HepG2 (cell line): ENCODE data around the gene METTL22. TPM values are rescaled to one million over a fixed set of nuclear protein-coding genes. Genes with fewer than 3 reads are reported as not detected.

Experiments used
- AKNA ChIP-seq: sonication (generic); formaldehyde crosslinking; IDR thresholded peaks from 2 replicates; pipeline ENCODE4 v1.4.0; 2020; ENCODE audit warnings: missing genetic modification reagents, borderline replicate concordance
- HOMEZ ChIP-seq: IDR thresholded peaks from 2 replicates; pipeline ENCODE4 v1.6.1; 2016; ENCODE audit warnings: low read depth
- KLF6 ChIP-seq: IDR thresholded peaks from 2 replicates; pipeline ENCODE4 v1.8.0; 2016; ENCODE audit warnings: missing biosample characterization, missing genetic modification reagents
- MAFK ChIP-seq, 2 experiments: IDR thresholded peaks in 1 of 2; conservative IDR thresholded peaks in 1 of 2; 2 replicates each; pipeline ENCODE4 v1.6.1; 2011; ENCODE audit warnings: improper control_type of control experiment in 2 of 2, low read length in 2 of 2
- NFKBIZ ChIP-seq: IDR thresholded peaks from 2 replicates; pipeline ENCODE4 v1.6.1; 2018; ENCODE audit warnings: missing genetic modification reagents, missing compliant biosample characterization
- PPARG ChIP-seq: conservative IDR thresholded peaks from 2 replicates; pipeline ENCODE4 v1.6.1; 2016; ENCODE audit warnings: missing biosample characterization, missing genetic modification reagents
- RBFOX2 ChIP-seq: fragments of 200-400 bp; formaldehyde crosslinking; IDR thresholded peaks from 2 replicates; pipeline ENCODE4 v1.6.1; 2017; ENCODE audit warnings: low read depth, mild to moderate bottlenecking, low read length
- RBM22 ChIP-seq: fragments of 200-400 bp; formaldehyde crosslinking; optimal IDR thresholded peaks from 2 replicates; pipeline ENCODE3; 2017; ENCODE audit warnings: mild to moderate bottlenecking, low read length, moderate library complexity
- RCOR2 ChIP-seq: IDR thresholded peaks from 2 replicates; pipeline ENCODE4 v1.6.1; 2016; ENCODE audit warnings: missing biosample characterization, missing genetic modification reagents
- SP5 ChIP-seq: IDR thresholded peaks from 2 replicates; pipeline ENCODE4 v1.6.1; 2016; ENCODE audit warnings: low read depth, borderline replicate concordance
- U2AF2 ChIP-seq: fragments of 200-400 bp; formaldehyde crosslinking; IDR thresholded peaks from 2 replicates; pipeline ENCODE4 v1.6.1; 2017; ENCODE audit warnings: low read depth, mild to moderate bottlenecking, low read length
- ZBTB25 ChIP-seq: IDR thresholded peaks from 2 replicates; pipeline ENCODE4 v1.6.1; 2018; ENCODE audit warnings: missing genetic modification reagents
- ZBTB39 ChIP-seq: sonication (generic); formaldehyde crosslinking; IDR thresholded peaks from 2 replicates; pipeline ENCODE4 v1.5.0; 2020; ENCODE audit warnings: missing genetic modification reagents
- ZNF20 ChIP-seq: sonication (generic); formaldehyde crosslinking; IDR thresholded peaks from 2 replicates; pipeline ENCODE4 v1.4.0; 2020; ENCODE audit warnings: mild to moderate bottlenecking, moderate library complexity, missing genetic modification reagents
- ZNF362 ChIP-seq: sonication (generic); formaldehyde crosslinking; IDR thresholded peaks from 2 replicates; pipeline ENCODE4 v1.4.0; 2020; ENCODE audit warnings: missing genetic modification reagents, mild to moderate bottlenecking, borderline replicate concordance
- polyA plus RNA-seq, 8 experiments: library from polyadenylated mRNA; depleted of rRNA in 3 of 8; stranded (reverse) in 7 of 8; unstranded in 1 of 8; fragments of >200 nt; fragmentation: Illumina TruSeq in 4 of 8; extraction: Trizol in 4 of 8; gene quantifications; 2 replicates each; pipeline versions ENCODE4 v1.2.1 to v1.2.3, GENCODE V29; 2011 to 2016; ENCODE audit warnings: low read depth in 4 of 8, missing spikeins in 1 of 8, mixed read lengths in 1 of 8; ENCODE audit not compliant: insufficient read depth in 1 of 8
- total RNA-seq, 5 experiments: library from RNA; depleted of rRNA; stranded (reverse); fragments of >200 nt; fragmentation: Illumina TruSeq; extraction: Trizol; gene quantifications; 2 replicates each; pipeline ENCODE4 v1.2.3, GENCODE V29; 2016; ENCODE audit warnings: low read depth in 1 of 5

Gene METTL22
- total and polyA plus RNA-seq, 2 of the 13 experiments (the other 11 are each of a cell fraction or from before 2014, with no cell fraction given): 36.2 to 94.8 TPM

GRCh38 chr16:8678068-8678927, 56.8 kb downstream of the METTL22 start (continued):
- TF ChIP-seq ZBTB39 (CRISPR knock-in tag) (no peak), RCOR2 (CRISPR knock-in tag) (peak; percentile 71), MAFK (conservative IDR thresholded peaks at IDR 0.05 in 1 of 2, IDR thresholded peaks at IDR 0.05 in 1 of 2; ENCODE audit: low read length in 2 of 2) (peak; percentile 40 to 43; a peak in 2 of 4 replicates), ZNF20 (CRISPR knock-in tag) (no peak), NFKBIZ (peak; percentile 77; the same call in 1 of the 2 replicates), RBM22 (peak; percentile 84), AKNA (CRISPR knock-in tag) (no peak; the same call in 1 of the 2 replicates), KLF6 (CRISPR knock-in tag) (peak; percentile 64), ZBTB25 (peak; percentile 91; the same call in 1 of the 2 replicates), RBFOX2 (peak; percentile 54; the same call in 1 of the 2 replicates), U2AF2 (no peak), HOMEZ (CRISPR knock-in tag) (0 out of 2 replicates have a peak, but pooled peaks have one; percentile 55), ZNF362 (CRISPR knock-in tag) (peak; percentile 93), PPARG (peak; percentile 75), SP5 (CRISPR knock-in tag) (peak; percentile 52; the same call in 1 of the 2 replicates)
